ENCODE data around the gene ASXL3. TPM values are rescaled to one million over a fixed set of nuclear protein-coding genes. Genes with fewer than 3 reads are reported as not detected.

The ASXL3 gene
- total and polyA plus RNA-seq, 2 donors (not counting 3 experiments of a cell fraction or from before 2014, with no cell fraction given), result 0.07 to 0.27 TPM

GRCh38 chr18:33702625-33703024 is 124.6 kb downstream of the ASXL3 start:
- ChIA-PET POLR2A (no interaction called here), CTCF (no interaction called here)
- BruUV-seq (replicated peaks), result no TSS peak
- Histone ChIP-seq H4K20me1 (replicated peaks; ENCODE audit: control insufficient read depth, extremely low read depth, insufficient read depth, low read length) (no peaks in the 10 kb centered on the region), H3K9me3 (replicated peaks; ENCODE audit: control insufficient read depth, insufficient read depth, low read length) (no peaks in the 10 kb centered on the region), H3K9me1 (replicated peaks; ENCODE audit: control insufficient read depth, extremely low read depth, insufficient read depth, low read length) (no peaks in the 10 kb centered on the region), H3K4me2 (ENCODE audit: insufficient read depth, low read length) (no peak overlapping the region), H3K27ac (ENCODE audit: insufficient read depth, low read depth, low read length) (no peak overlapping the region), H3K9ac (replicated peaks; ENCODE audit: extremely low read depth, insufficient read depth, low read length) (no peak overlapping the region), H3K79me2 (ENCODE audit: control insufficient read depth, insufficient read depth, low read length) (no peaks in the 10 kb centered on the region), H2AFZ (ENCODE audit: low read depth, low read length) (no peak overlapping the region), H3K4me3 (replicated peaks in 1 of 3; ENCODE audit: insufficient read depth in 1 of 3, low read depth in 1 of 3, low read length in 3 of 3) (no peak overlapping the region), H3K4me1 (ENCODE audit: control insufficient read depth, extremely low read depth, insufficient read depth, low read length) (no peaks in the 10 kb centered on the region), H3K27me3 (ENCODE audit: control insufficient read depth in 2 of 2, insufficient read depth in 2 of 2, low read length in 2 of 2) (no peaks in the 10 kb centered on the region), H3K36me3 (ENCODE audit: control insufficient read depth in 2 of 2, extremely low read depth in 1 of 2, insufficient read depth in 2 of 2, low read length in 2 of 2) (no peaks in the 10 kb centered on the region)
- DNase-seq (ENCODE audit: low read depth, low spot score) (no peak), FAIRE-seq (no peak)
- TF ChIP-seq MAX (IDR thresholded peaks at IDR 0.05; ENCODE audit: insufficient read depth, insufficient read length), result no peak
- no peak for TF ChIP-seq EZH2 (IDR thresholded peaks at IDR 0.05; ENCODE audit: borderline replicate concordance, low read depth, low read length, severe bottlenecking)
- TF ChIP-seq GATA2 (IDR thresholded peaks at IDR 0.05; ENCODE audit: insufficient read depth, insufficient read length, low read depth, low read length), result no peak
- TF ChIP-seq FOS (IDR thresholded peaks at IDR 0.05; ENCODE audit: borderline replicate concordance, insufficient read depth, low read length), result no peak
- no peak for TF ChIP-seq CTCF (IDR thresholded peaks at IDR 0.05; ENCODE audit: extremely low read depth in 1 of 2, insufficient read depth in 1 of 2, low read depth in 1 of 2, low read length in 2 of 2)
- TF ChIP-seq POLR2A (IDR thresholded peaks at IDR 0.05; ENCODE audit: low read depth, low read length), result no peak
- TF ChIP-seq MYC (IDR thresholded peaks at IDR 0.05; ENCODE audit: low read depth, low read length), result no peak
- TF ChIP-seq JUN (IDR thresholded peaks at IDR 0.05; ENCODE audit: borderline replicate concordance, insufficient read depth, insufficient read length, low read depth), result no peak
- no peak for TF ChIP-seq POLR2AphosphoS5 (IDR thresholded peaks at IDR 0.05; ENCODE audit: insufficient read depth, low read depth, low read length)
- dilution Hi-C loops (cut with MboI; ENCODE audit: extremely low pct_ligation_motif_present, low sequenced_read_pairs), result no loop called here
- intact Hi-C loops (cut with micrococcal nuclease), result no loop called here
